SH-SY5Y (cell line): ENCODE results near the gene TBCD.

ENCODE experiments used
- GATA2 ChIP-seq: IDR thresholded peaks from 2 replicates; pipeline ENCODE4 v1.6.1; 2011; ENCODE audit warnings: mild to moderate bottlenecking, low read depth, low read length
- GATA3 ChIP-seq: IDR thresholded peaks from 2 replicates; pipeline ENCODE4 v1.6.1; 2011; ENCODE audit warnings: low read depth, mild to moderate bottlenecking, low read length, moderate library complexity

- TF ChIP-seq GATA2 (no peak), GATA3 (no peak)
These were observed 122.4 kb downstream of the TBCD start for GRCh38 chr17:82874011-82874835.
